ENCODE results near the gene KCNJ6.

The KCNJ6 gene, protein sequence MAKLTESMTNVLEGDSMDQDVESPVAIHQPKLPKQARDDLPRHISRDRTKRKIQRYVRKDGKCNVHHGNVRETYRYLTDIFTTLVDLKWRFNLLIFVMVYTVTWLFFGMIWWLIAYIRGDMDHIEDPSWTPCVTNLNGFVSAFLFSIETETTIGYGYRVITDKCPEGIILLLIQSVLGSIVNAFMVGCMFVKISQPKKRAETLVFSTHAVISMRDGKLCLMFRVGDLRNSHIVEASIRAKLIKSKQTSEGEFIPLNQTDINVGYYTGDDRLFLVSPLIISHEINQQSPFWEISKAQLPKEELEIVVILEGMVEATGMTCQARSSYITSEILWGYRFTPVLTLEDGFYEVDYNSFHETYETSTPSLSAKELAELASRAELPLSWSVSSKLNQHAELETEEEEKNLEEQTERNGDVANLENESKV

DNA sequence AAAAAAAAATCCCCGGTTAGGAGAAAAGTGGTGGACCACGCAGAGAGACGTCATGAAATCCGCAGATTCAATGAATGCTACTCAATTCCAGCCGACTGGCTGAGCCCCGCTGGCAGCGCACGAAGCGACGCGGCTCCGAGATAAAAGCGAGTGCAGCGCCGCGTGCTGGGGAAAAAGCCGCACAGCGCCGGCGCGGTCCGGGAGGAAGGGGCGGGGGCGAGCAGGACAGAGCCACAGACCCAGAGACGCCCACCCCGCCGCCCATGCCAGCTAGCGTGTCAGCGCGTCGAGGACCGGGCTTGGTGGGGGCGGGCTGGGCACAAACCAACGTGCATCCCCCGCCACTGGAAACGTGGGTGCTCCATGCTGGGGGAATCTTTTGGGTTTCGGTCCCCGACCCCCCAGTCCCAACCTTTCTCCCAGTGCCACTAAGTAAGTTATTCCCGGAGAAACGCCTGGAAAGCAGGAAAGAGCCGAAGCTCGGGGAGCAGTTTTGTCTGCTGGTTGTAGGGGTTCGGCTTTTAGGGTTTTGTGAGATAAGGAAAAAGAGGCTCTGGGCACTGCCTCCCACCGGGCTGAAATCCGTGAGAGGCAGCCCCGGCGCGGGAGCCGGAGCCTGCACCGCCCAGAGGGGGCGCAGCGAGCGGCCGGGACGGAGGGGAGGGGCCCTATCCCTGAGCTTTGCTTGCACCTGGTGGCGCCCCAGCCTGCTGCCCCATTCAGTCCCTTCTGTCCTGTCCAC lies at the start of gene KCNJ6:
Gene KCNJ6, minus strand, starts transcription at position 148 of the 742 bp plus-strand sequence. CDS start 75,775 bp downstream, outside the sequence.
- no peak within 1 kb of the TSS for H3K4me3 ChIP-seq (ENCODE audit: insufficient read depth, low read length, poor library complexity, severe bottlenecking)
- H4K20me1 ChIP-seq (ENCODE audit: low read depth, low read length), result no peaks in the 10 kb centered on the region
- H3K27ac ChIP-seq (ENCODE audit: low read depth, low read length), result no peak within 1 kb of the TSS
- TF ChIP-seq EZH2phosphoT487 (conservative IDR thresholded peaks at IDR 0.05; ENCODE audit: low read length), result no peak
- TF ChIP-seq, protein P1, sequence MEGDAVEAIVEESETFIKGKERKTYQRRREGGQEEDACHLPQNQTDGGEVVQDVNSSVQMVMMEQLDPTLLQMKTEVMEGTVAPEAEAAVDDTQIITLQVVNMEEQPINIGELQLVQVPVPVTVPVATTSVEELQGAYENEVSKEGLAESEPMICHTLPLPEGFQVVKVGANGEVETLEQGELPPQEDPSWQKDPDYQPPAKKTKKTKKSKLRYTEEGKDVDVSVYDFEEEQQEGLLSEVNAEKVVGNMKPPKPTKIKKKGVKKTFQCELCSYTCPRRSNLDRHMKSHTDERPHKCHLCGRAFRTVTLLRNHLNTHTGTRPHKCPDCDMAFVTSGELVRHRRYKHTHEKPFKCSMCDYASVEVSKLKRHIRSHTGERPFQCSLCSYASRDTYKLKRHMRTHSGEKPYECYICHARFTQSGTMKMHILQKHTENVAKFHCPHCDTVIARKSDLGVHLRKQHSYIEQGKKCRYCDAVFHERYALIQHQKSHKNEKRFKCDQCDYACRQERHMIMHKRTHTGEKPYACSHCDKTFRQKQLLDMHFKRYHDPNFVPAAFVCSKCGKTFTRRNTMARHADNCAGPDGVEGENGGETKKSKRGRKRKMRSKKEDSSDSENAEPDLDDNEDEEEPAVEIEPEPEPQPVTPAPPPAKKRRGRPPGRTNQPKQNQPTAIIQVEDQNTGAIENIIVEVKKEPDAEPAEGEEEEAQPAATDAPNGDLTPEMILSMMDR (IDR thresholded peaks at IDR 0.05; ENCODE audit: insufficient read depth, low read length, poor library complexity, severe bottlenecking), result no peak
- H3K36me3 ChIP-seq (ENCODE audit: low read length), result no peaks in the 10 kb centered on the region
- no peak within 1 kb of the TSS for H3K4me2 ChIP-seq (ENCODE audit: low read depth, low read length, poor library complexity, severe bottlenecking)
- H3K9me3 ChIP-seq (ENCODE audit: insufficient read depth, low read length), result 0 out of 2 replicates have a peak, but pooled peaks cover 3% of the 10 kb centered on the region
- H3K9me2 ChIP-seq (replicated peaks; ENCODE audit: insufficient read depth, low read length), result no peaks in the 10 kb centered on the region
- no peaks in the 10 kb centered on the region for H3F3A ChIP-seq (ENCODE audit: insufficient read depth)
- no peaks in the 10 kb centered on the region for H3K79me2 ChIP-seq (ENCODE audit: insufficient read depth, low read length)
- H3K27me3 ChIP-seq (ENCODE audit: low read length), result no peaks in the 10 kb centered on the region
- no peak within 1 kb of the TSS for H3K9ac ChIP-seq (ENCODE audit: low read length)
- H2AFZ ChIP-seq (ENCODE audit: low read depth, low read length, severe bottlenecking), result no peak within 1 kb of the TSS

DNA sequence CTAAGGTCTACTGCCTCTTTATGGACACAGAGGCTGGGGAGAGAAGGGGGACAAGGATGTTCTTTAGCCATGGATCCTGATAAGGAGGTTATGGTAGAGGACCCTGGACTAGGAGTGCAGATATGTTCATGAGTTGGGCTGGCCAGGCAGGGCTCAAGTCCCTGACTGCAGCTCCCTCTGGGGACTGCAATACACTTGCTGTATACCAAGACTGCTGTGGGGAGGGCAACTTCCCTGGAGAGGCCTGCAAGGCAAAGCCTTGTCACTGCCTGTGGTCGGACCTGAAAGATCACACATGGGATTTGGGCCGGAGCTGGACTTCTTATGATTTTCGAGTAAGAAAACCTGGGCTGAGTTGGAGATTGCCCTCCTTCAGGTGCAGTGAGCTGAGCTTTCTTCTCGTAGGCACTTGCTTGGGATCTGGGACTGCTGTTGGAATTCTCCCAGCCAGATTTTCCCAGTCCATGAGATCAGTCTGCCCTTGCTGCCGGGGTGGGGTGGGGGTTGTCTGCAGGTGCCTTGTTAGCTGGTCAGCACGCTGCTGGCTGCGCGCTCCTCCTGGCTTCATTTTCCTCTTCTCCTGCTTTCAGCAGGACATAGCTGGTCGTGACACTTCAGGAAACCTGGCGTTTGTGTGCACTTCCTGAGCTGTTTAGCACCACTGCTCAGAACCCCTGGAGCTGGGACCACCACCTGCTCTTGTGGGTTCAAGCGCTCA lies 49.0 kb upstream of the KCNJ6 start:
- Histone ChIP-seq H3K27me3 (ENCODE audit: low read length) (no peaks in the 10 kb centered on the region), H2AFZ (ENCODE audit: low read depth, low read length, severe bottlenecking) (no peak overlapping the region), H3F3A (ENCODE audit: insufficient read depth) (no peaks in the 10 kb centered on the region), H3K4me3 (ENCODE audit: insufficient read depth, low read length, poor library complexity, severe bottlenecking) (no peak overlapping the region), H3K79me2 (ENCODE audit: insufficient read depth, low read length) (no peaks in the 10 kb centered on the region), H3K27ac (ENCODE audit: low read depth, low read length) (no peak overlapping the region), H3K4me2 (ENCODE audit: low read depth, low read length, poor library complexity, severe bottlenecking) (no peak overlapping the region), H3K9ac (ENCODE audit: low read length) (no peak overlapping the region), H4K20me1 (ENCODE audit: low read depth, low read length) (no peaks in the 10 kb centered on the region), H3K9me3 (ENCODE audit: insufficient read depth, low read length) (no peaks in the 10 kb centered on the region), H3K9me2 (replicated peaks; ENCODE audit: insufficient read depth, low read length) (no peaks in the 10 kb centered on the region), H3K36me3 (ENCODE audit: low read length) (no peaks in the 10 kb centered on the region)
- TF ChIP-seq, protein P1 (IDR thresholded peaks at IDR 0.05; ENCODE audit: insufficient read depth, low read length, poor library complexity, severe bottlenecking), result no peak
- TF ChIP-seq EZH2phosphoT487 (conservative IDR thresholded peaks at IDR 0.05; ENCODE audit: low read length), result no peak

DNA sequence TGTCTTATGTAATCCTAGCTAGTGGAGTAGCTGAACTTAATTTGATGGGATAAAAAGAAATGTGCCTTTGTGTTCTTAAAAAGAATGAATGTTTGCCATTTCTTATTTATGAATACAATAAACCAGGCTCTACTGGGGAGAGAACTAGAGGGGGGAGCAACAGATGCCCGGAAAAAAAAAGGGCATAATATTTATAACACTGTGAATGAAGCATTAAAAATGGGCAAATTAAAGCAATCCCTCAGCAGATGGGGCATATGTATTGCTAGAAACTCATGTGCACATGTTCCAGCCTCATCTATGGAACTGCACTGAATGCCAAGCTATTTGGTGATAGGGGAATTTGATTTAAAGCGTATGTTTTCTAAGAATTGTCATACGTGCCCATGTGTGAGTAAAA lies 42.3 kb upstream of the KCNJ6 start:
- H4K20me1 ChIP-seq (ENCODE audit: low read depth, low read length), result no peaks in the 10 kb centered on the region

More for the DNA sequence above, 42.3 kb upstream of the KCNJ6 start:
- no peak overlapping the region for H3K27ac ChIP-seq (ENCODE audit: low read depth, low read length)
- H3K9me3 ChIP-seq (ENCODE audit: insufficient read depth, low read length), result no peaks in the 10 kb centered on the region
- no peaks in the 10 kb centered on the region for H3K36me3 ChIP-seq (ENCODE audit: low read length)
- no peak overlapping the region for H3K9ac ChIP-seq (ENCODE audit: low read length)
- no peaks in the 10 kb centered on the region for H3F3A ChIP-seq (ENCODE audit: insufficient read depth)
- TF ChIP-seq, protein P1 (IDR thresholded peaks at IDR 0.05; ENCODE audit: insufficient read depth, low read length, poor library complexity, severe bottlenecking), result no peak
- H2AFZ ChIP-seq (ENCODE audit: low read depth, low read length, severe bottlenecking), result no peak overlapping the region
- no peaks in the 10 kb centered on the region for H3K27me3 ChIP-seq (ENCODE audit: low read length)
- H3K4me3 ChIP-seq (ENCODE audit: insufficient read depth, low read length, poor library complexity, severe bottlenecking), result no peak overlapping the region
- no peaks in the 10 kb centered on the region for H3K9me2 ChIP-seq (replicated peaks; ENCODE audit: insufficient read depth, low read length)
- no peak overlapping the region for H3K4me2 ChIP-seq (ENCODE audit: low read depth, low read length, poor library complexity, severe bottlenecking)
- no peaks in the 10 kb centered on the region for H3K79me2 ChIP-seq (ENCODE audit: insufficient read depth, low read length)

Data from SU-DHL-6 (cell line).